GM10266 (cell line): ENCODE measurements around the gene MKNK1.

ENCODE experiments used
- DNase-seq: peaks from one replicate; pipeline ENCODE4 v3.0.0; 2012; ENCODE audit errors: extremely low spot score
- TF ChIP-seq, protein P1 (sequence below): IDR thresholded peaks from 2 replicates; pipeline ENCODE4 v1.5.1; 2012; ENCODE audit warnings: mild to moderate bottlenecking, low read depth; ENCODE audit not compliant: control insufficient read depth, insufficient read depth; ENCODE audit errors: missing control alignments

MKNK1 gene

DNA sequence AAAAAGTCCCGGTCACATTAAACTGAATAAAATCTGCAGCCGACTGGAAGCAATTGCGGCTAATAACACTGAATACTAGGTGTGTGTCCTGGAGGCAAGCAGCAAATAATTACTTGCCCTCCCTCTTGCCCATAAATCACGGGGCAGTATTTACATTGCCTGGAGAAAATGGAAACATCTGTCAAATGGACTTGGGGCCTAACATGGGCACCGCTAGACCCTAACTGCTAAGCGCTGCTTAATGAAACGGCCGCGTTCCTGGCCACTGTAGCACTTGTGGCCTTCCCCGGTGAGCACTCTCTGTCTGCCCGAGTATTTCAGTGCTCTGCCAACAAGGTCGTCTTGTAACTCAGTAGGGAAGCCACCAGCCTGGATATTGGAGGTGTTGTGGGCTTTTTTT, 28.8 kb downstream of the MKNK1 start:
- no peak for DNase-seq

GRCh38 chr1:46571691-46572225, 32.3 kb downstream of the MKNK1 start:
- no peak for DNase-seq
- TF ChIP-seq, protein P1, sequence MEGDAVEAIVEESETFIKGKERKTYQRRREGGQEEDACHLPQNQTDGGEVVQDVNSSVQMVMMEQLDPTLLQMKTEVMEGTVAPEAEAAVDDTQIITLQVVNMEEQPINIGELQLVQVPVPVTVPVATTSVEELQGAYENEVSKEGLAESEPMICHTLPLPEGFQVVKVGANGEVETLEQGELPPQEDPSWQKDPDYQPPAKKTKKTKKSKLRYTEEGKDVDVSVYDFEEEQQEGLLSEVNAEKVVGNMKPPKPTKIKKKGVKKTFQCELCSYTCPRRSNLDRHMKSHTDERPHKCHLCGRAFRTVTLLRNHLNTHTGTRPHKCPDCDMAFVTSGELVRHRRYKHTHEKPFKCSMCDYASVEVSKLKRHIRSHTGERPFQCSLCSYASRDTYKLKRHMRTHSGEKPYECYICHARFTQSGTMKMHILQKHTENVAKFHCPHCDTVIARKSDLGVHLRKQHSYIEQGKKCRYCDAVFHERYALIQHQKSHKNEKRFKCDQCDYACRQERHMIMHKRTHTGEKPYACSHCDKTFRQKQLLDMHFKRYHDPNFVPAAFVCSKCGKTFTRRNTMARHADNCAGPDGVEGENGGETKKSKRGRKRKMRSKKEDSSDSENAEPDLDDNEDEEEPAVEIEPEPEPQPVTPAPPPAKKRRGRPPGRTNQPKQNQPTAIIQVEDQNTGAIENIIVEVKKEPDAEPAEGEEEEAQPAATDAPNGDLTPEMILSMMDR = no peak

More for the DNA sequence above, 28.8 kb downstream of the MKNK1 start:
- TF ChIP-seq, protein P1 = no peak

- TF ChIP-seq, protein P1 = no peak
- DNase-seq = no peak
Observed at GRCh38 chr1:46569884-46570725, 34.0 kb downstream of the MKNK1 start.

GRCh38 chr1:46569116-46569515, 35.0 kb downstream of the MKNK1 start:
- TF ChIP-seq, protein P1 = no peak
- DNase-seq = no peak

DNA sequence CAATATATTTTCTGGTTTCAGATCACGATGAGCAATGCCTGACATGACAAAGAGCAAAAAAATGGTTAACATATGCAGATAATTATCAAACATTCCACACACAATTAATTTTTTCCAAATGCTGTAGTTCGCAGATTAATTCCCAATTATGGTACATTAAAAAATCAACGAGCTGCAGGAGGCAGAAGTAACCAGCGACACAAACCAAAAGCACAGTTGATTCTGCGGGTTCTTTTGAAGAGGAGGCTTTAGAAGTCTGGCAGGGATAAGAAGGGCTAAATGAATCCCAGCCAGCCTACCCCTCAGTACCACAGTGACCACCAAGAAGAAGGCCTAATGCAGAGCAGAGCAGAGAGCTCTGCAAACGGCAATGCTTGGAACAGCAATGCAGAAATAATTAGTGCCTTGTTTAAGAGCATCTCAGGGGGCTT, 35.6 kb downstream of the MKNK1 start:
- TF ChIP-seq, protein P1 = no peak
- no peak for DNase-seq

GRCh38 chr1:46563341-46563740, 40.7 kb downstream of the MKNK1 start:
- no peak for DNase-seq
- TF ChIP-seq, protein P1 = no peak

GRCh38 chr1:46562498-46562897, 41.6 kb downstream of the MKNK1 start:
- TF ChIP-seq, protein P1 = no peak
- no peak for DNase-seq
